GM19035 (cell line): ENCODE measurements around the gene MAGI1.

ENCODE experiments used
- ATAC-seq: cut with Tn5 transposase; IDR thresholded peaks from one replicate; pipeline ENCODE4 v1.9.1; 2021; ENCODE audit not compliant: unreplicated experiment

The MAGI1 gene

GRCh38 chr3:65810302-65810701 is 228.4 kb downstream of the MAGI1 start:
- no peak for ATAC-seq

- ATAC-seq, result no peak
These were observed 229.0 kb downstream of the MAGI1 start for GRCh38 chr3:65809641-65810150.

- ATAC-seq, result no peak
These were observed 229.9 kb downstream of the MAGI1 start for GRCh38 chr3:65808824-65809223.

- no peak for ATAC-seq
These were observed 230.3 kb downstream of the MAGI1 start for GRCh38 chr3:65808407-65808806.

- no peak for ATAC-seq
These were observed 231.5 kb downstream of the MAGI1 start for GRCh38 chr3:65807225-65807624.

GRCh38 chr3:65806600-65806999 is 232.1 kb downstream of the MAGI1 start:
- no peak for ATAC-seq

- ATAC-seq, result no peak
These were observed 242.0 kb downstream of the MAGI1 start for GRCh38 chr3:65796676-65797075.

GRCh38 chr3:65795166-65795565 is 243.6 kb downstream of the MAGI1 start:
- no peak for ATAC-seq

GRCh38 chr3:65793495-65794200 is 245.1 kb downstream of the MAGI1 start:
- no peak for ATAC-seq

GRCh38 chr3:65788461-65788860 is 250.3 kb downstream of the MAGI1 start:
- ATAC-seq, result no peak

GRCh38 chr3:65787827-65788226 is 250.9 kb downstream of the MAGI1 start:
- no peak for ATAC-seq

- no peak for ATAC-seq
These were observed 251.4 kb downstream of the MAGI1 start for GRCh38 chr3:65787340-65787739.

- ATAC-seq, result no peak
These were observed 251.8 kb downstream of the MAGI1 start for GRCh38 chr3:65786890-65787289.

GRCh38 chr3:65785065-65785645 is 253.6 kb downstream of the MAGI1 start:
- ATAC-seq, result no peak

GRCh38 chr3:65783117-65783516 is 255.6 kb downstream of the MAGI1 start:
- no peak for ATAC-seq

- ATAC-seq, result no peak
These were observed 257.1 kb downstream of the MAGI1 start for GRCh38 chr3:65781594-65781993.

GRCh38 chr3:65779390-65779789 is 259.3 kb downstream of the MAGI1 start:
- no peak for ATAC-seq

- ATAC-seq, result no peak
These were observed 259.8 kb downstream of the MAGI1 start for GRCh38 chr3:65778968-65779367.

- no peak for ATAC-seq
These were observed 261.7 kb downstream of the MAGI1 start for GRCh38 chr3:65777050-65777449.

- no peak for ATAC-seq
These were observed 262.2 kb downstream of the MAGI1 start for GRCh38 chr3:65776494-65776893.

GRCh38 chr3:65776081-65776480 is 262.6 kb downstream of the MAGI1 start:
- no peak for ATAC-seq

- no peak for ATAC-seq
These were observed 266.0 kb downstream of the MAGI1 start for GRCh38 chr3:65772758-65773157.

GRCh38 chr3:65767551-65767950 is 271.2 kb downstream of the MAGI1 start:
- no peak for ATAC-seq
